RCC 7860 (cell line): Measurements from ENCODE around the gene PAGR1.
A peak's percentile ranks its signal among the peaks of the same experiment; 100 is the strongest.
"Not testable (repeated sequence)": the region's sequence is repeated elsewhere in the genome, so short reads cannot be mapped to it uniquely, and the experiment has no call there.

Experiments used
- DNase-seq: peaks from one replicate; pipeline ENCODE4 v3.0.0-alpha.2; 2015; ENCODE audit warnings: low spot score
- FAIRE-seq: peaks from 2 replicates; lab custom pipeline; 2012; peaks lifted over from hg19 to GRCh38; lab: Jason Lieb, UNC

Gene PAGR1

DNA sequence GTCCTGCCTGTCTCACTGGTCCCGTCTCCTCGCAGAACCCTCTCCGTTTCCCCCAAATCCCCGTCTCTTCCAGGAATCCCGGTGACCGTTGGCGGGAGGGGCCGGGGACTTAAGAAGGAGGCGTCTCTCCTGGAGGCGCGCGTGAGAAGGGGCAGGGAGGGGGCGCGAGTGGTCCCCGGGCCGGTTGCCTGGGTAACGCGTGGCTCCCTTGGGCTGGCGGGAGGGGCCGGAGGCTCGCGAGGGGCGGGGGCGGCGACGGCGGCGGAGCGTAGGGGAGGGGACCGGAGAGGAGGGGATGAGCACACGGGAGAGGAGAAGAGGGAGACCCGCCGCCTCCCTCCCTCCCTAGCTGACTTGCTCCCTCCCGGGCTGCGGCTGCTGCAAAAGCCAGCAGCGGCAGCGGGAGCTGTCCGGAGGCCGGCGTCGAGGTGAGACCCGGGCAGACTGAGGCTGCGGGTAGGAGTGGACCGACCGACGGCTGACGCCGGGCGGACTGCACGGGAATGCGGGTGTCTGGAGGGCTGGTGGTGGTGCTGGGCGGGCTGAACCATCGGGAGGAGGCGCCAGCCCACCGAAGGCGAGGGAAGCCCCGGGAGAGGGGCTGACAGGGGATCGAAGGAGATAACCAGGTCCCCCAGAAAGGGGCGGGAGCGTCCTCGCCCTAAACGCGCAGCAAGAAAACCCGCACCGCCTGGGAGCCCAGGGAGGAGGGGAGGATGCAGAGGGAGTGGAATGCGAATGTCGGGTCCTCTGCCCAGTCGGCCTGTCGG is 3.9 kb upstream of the PAGR1 start, which contains the start of gene PRRT2:
Gene PRRT2, plus strand, starts transcription at position 298 of the 770 bp plus-strand sequence. CDS start 862 bp downstream, outside the sequence.
- FAIRE-seq: no peak
- DNase-seq: peak; percentile 25

GRCh38 chr16:29812754-29813643 is 3.0 kb upstream of the PAGR1 start:
- FAIRE-seq (no peak), DNase-seq (no peak)

DNA sequence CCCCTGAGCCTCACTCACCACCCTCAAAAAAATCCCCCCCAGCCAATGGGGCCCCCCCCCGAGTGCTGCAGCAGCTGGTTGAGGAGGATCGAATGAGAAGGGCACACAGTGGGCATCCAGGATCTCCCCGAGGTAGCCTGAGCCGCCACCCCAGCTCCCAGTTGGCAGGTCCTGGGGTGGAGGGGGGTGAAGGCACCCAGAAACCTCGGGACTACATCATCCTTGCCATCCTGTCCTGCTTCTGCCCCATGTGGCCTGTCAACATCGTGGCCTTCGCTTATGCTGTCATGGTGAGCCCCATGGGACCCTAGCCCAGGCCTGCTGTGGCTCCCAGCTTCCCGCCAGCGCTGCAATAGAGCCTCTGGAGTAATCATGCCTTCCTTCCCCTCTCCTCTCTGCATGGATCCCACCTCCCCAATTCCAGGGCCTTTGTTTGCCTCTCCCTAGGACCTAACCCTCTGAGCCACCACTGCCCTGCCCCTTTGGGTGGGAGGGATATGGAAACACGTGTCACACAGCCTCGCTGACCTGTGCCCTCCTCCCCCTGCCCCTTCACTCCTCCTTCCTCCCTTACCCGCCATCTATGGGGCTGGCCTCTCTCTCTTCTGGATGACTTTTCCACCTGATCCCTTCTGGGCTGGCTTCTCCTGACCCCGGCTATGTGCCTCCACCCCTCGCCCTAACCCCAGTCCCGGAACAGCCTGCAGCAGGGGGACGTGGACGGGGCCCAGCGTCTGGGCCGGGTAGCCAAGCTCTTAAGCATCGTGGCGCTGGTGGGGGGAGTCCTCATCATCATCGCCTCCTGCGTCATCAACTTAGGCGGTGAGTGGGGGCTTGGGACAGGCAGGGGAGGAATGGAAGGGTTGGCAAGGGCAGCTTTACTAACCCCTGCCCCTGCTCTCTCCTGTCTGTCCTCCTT is 2.0 kb upstream of the PAGR1 start:
- no peak for DNase-seq
- FAIRE-seq: no peak

- FAIRE-seq (no peak), DNase-seq (no peak)
These were observed 1.4 kb upstream of the PAGR1 start for GRCh38 chr16:29814592-29814991.

DNA sequence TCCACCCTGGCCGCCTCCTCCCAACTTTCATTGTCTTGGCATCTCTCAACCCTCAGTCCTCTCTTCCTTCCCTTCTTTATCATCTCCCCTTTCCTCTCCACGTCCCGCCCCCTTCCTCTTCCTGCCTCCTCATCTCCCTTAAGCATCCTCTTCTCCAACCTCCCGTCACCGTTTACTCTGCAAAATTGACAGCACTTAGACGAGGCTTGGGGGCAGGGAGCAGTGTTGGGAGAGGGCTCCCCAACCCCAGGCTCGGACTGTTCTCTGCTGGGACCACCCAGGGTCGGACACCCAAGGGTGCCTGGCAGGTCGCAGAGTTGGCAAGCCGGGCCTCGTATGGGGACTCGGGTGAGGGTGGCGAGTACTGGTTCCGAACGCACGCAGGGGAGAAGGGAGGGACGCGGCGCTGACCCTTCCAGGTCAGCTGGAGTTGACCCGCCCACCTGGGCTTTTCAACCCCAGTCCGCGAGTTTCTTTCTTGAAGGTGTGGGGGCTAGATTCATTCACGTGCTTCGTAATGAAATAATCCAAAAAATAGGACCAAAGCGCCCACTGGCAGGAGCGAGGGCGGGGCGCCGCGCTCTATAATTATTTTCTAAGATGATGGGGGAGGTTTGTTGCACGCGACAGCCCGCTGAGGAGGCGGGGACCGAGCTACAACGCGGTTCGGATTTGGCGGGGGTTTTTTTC is 775 bp upstream of the PAGR1 start:
- DNase-seq: no peak
- FAIRE-seq: no peak

DNA sequence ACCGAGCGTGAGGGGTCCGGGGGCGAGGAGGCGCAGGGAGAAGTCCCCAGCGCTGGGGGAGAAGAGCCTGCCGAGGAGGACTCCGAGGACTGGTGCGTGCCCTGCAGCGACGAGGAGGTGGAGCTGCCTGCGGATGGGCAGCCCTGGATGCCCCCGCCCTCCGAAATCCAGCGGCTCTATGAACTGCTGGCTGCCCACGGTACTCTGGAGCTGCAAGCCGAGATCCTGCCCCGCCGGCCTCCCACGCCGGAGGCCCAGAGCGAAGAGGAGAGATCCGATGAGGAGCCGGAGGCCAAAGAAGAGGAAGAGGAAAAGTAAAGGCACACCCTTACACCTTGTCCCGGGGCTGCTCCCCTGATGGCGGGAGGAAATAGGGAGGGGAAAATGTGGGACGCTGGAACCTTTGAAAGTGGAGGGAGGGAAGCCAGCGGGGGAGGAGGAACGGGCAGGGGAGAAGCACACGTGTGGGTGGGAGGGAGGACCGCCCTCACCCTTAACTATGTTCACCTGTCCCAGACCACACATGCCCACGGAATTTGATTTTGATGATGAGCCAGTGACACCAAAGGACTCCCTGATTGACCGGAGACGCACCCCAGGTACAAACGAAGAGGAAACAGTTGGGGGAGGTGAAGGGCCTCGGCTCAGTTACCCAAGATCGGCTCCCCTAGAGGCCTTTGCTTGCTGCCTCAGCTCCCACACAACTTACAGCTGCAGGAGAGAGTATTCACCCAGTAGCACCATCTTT is 916 bp downstream of the PAGR1 start:
- DNase-seq: peak; percentile 63
- no peak for FAIRE-seq

- FAIRE-seq (no peak), DNase-seq (no peak)
These were observed 2.1 kb downstream of the PAGR1 start for GRCh38 chr16:29818082-29818481.

GRCh38 chr16:29819506-29819905 is 3.6 kb downstream of the PAGR1 start:
- no peak for FAIRE-seq
- no peak for DNase-seq

DNA sequence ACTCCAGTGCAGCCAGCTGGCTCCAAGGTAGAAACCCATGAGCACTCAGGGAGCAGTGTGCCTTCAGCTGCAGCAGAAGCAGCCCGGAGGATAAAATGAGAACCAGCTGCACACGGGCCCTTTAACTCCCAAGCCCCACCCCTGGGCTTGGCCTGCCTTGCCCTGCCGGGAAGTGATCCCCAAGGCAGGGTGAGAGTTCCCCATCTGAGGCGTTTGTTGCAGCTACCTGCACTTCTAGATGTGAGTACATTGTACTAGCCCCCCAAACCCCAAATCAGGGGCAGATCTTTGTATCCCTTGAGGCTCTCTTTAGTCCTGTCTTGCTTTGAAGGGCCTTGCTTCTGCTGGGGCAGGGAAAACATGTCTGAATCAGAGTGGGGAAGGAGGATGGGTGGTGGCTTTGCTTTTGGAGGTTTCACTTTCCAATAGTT is 4.3 kb downstream of the PAGR1 start, which contains the start of gene MVP:
Gene MVP, plus strand, starts transcription at position 192 of the 431 bp plus-strand sequence. CDS start 10,088 bp downstream, outside the sequence.
- FAIRE-seq: no peak
- DNase-seq: peak; percentile 38

DNA sequence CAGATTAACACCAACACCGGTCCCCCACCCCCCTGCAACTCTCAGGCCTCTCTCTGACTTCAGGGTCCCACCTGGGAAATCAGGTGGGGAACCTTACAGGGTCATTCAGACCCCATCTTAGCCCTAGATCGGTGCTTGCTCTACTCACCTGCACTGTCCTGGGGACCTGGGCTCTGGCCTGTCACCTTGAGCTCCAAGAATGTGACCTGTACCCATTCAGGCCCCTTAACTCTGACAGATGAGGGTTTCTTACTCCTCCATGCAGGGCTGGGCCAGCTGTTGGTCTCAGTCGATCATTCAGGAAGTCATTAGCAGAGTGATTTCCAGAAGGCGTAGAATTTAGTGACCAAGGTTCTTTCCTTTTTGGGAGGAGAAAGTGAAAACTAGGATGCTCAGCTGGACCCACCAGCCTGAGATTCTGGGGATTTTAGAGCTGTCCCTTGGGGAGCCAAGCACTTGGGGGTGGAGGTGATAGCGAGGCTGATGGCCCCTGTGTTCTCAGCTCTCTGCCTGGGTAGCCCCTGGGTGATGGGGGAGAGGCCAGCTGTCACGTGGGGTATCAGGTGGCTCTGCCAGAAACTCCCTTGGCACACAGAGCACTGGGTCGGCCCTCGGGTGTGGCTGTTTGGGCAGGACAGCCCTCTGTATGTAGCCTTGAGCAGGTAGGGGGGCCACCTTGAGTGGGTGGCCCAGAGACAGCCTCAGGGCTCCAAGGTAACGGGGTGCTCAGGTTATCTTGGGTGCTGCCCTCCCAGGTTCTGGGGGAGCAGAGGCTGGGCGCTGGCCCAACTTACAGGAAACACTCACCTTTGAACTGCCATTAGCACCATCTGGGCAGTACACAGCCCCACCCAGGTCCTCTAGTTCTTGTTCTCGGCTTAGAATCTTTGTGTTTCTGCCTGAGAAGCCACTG is 5.0 kb downstream of the PAGR1 start:
- FAIRE-seq: no peak
- peak; percentile 14 for DNase-seq

GRCh38 chr16:29821643-29822115 is 5.7 kb downstream of the PAGR1 start:
- peak; percentile 67 for FAIRE-seq
- peak; percentile 78 for DNase-seq

GRCh38 chr16:29824589-29825144 is 8.7 kb downstream of the PAGR1 start:
- DNase-seq (peak; percentile 83), FAIRE-seq (peak; percentile 86)

DNA sequence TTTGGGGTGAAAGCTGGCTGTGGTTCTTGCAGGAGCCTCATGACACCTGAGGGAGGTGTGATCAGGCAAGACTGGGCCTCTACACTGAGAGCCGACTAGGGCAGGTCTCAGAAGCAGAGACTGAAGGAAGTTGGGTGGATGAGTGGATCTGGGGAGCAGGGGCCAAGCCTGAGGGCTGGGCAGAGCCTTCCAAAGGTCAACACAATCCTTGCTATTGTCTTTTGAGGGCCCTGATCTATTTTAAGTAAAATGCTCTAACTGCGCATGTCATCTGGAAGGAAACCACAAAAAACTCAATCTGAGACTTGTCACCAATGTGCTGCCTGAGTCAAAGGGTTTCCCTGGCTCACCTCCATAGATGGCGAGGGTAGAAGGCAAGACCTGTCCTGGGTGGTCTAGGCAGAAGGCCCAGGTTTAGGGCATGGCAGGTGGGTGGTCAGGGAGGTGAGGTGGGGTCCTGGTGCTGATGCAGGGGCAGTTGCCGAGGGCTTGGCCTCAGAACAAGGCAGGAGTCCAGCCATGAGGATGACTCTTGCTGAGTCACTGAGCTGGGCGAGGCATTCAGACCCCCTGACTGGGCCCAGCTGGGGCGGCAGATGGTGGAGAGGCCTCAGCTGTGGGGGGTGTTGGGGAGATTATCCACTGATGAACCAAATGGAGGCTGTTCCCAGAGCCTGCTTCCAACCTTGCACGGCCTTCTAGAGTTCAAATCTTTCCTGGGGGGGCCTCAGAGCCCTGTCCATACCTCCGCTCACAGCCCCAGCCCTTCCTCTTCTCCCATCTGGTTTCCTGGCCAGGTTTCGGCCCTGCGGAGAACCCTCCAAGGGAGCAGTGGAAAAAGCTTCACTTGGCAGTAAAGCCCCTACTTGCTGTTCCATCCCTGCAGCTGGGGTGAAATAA is 9.4 kb downstream of the PAGR1 start:
- FAIRE-seq: peak; percentile 38
- peak; percentile 79 for DNase-seq

GRCh38 chr16:29826342-29826695 is 10.4 kb downstream of the PAGR1 start:
- DNase-seq: no peak
- FAIRE-seq: no peak

GRCh38 chr16:29830774-29831173 is 14.8 kb downstream of the PAGR1 start:
- DNase-seq (no peak), FAIRE-seq (no peak)

GRCh38 chr16:29831490-29831889 is 15.5 kb downstream of the PAGR1 start:
- FAIRE-seq: no peak
- no peak for DNase-seq

DNA sequence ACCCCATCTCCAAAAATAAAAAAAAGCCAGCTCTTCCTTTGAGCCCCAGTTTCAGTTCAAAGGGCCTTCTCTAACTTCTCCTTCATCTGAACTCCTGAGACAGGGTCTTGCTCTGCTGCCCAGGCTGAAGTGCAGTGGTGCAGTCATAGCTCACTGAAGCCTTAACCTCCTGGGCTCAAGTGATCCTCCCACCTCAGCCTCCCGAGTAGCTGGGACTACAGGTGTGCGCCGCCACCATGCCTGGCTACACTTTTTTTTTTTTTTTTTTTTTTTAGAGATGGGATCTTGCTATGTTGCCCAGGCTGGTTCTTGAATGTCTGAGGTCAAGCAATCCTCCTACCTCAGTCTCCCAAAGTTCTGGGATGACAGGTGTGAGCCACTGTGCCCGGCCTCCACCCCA is 17.3 kb downstream of the PAGR1 start:
- not testable (repeated sequence) for DNase-seq

More for the DNA sequence above, 17.3 kb downstream of the PAGR1 start:
- not testable (repeated sequence) for FAIRE-seq
